Right lobe of liver (tissue), 4 donors: ENCODE results near the gene ATG7.

ENCODE experiments used
- CTCF ChIP-seq, 4 donors: fragments of 200-600 bp in 3 of 4; fragments of 450-650 bp in 1 of 4; IDR thresholded peaks; one replicate each; pipeline versions ENCODE4 v1.5.1 to v1.8.0; 2016 to 2022; ENCODE audit warnings: antibody characterized with exemption in 4 of 4, mild to moderate bottlenecking in 2 of 4
- POLR2A ChIP-seq: fragments of 450-650 bp; IDR thresholded peaks from one replicate; pipeline ENCODE4 v1.6.1; 2017; ENCODE audit warnings: antibody characterized with exemption, mild to moderate bottlenecking
- donor health status: DM: no; HTN: no; CAD: no.
- donor health status: DM: no; HTN: no; CAD: no.
- donor health status: DM: no; HTN: yes; CAD: no.

GRCh38 chr3:11507719-11508118 lies 235.5 kb downstream of the ATG7 start:
- TF ChIP-seq CTCF (IDR thresholded peaks at IDR 0.05) (no peak), POLR2A (no peak)
